GM18519 (cell line): Measurements from ENCODE around the gene ITGA7.

Experiments
- ATAC-seq: cut with Tn5 transposase; IDR thresholded peaks from one replicate; pipeline ENCODE4 v1.9.1; 2021; ENCODE audit warnings: mild to moderate bottlenecking, moderate library complexity; ENCODE audit not compliant: unreplicated experiment, low FRiP score

ITGA7 gene

DNA sequence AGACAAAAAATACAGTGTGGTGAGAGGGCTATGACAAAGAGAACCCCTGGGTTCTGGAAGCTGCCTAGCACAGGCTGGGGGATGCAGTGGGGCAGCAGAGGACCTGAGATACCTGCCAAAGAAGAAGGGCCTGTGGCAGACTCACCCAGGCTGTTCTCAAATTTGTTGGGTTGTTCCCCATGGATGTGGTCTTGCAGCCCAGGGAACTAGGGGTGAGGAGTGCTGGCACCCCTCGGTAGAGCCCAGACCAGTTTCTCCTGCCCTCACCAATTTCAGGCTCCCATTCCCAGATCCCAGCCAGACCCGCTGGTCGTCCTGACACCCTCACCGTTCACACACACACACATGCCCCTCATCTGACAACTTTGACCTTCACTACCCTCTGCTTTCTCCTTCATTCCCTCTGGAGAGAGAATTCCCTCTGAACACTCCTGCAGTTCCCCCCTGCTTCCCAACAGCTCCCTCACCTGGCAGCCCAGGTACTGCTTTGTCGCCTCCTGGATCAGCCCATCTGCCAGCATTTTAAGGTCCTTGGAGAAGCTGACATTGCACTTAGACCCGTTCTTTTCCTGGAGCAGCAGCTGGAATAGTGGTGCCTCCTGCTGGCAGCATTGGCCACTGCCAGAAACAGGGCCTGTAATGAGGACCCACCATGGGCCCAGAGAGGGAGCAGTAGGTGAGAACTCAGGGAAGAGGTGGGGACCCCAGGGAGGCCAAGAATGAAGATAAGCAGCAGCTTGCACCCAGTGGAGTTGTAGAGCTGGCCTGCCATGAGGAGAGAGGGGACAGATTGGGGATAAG, 29.3 kb upstream of the ITGA7 start:
- no peak for ATAC-seq

DNA sequence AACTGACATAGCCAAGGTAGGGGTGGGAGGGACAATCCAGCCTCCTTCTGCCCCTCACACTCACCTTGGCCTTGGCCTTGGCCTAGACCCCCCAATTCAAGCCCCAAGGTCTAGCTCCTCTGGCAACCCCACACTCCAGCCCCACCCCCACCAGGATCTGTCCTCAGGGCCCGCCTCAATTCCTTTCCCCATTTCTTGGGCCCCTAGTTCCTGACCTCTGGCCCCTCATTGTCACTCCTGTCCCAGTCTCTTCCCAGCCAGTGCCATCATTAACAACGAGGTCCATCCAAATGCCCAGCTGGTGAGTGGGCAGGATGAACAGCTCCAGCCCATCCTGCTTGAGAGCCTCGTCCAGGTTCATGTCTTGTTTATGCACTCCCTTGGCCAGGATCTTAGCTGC, 28.4 kb upstream of the ITGA7 start:
- no peak for ATAC-seq

DNA sequence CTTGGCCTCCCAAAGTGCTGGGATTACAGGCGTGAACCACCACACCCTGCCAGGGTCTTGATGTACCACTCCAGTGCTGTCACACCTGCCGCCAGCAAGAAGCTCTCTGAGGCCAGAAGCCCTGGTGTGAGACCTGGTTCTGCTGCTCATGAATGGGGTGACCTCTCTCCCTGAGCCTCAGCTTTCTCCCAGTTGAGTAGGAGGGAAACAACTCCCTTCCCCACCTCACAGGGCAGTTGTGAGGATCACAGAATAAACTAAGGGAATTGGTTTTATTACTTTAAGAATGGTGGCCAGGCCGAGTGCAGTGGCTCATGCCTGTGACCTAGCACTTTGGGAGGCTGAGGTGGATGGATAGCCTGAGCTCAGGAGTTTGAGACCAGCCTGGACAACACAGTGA, 26.9 kb upstream of the ITGA7 start:
- ATAC-seq, result no peak

DNA sequence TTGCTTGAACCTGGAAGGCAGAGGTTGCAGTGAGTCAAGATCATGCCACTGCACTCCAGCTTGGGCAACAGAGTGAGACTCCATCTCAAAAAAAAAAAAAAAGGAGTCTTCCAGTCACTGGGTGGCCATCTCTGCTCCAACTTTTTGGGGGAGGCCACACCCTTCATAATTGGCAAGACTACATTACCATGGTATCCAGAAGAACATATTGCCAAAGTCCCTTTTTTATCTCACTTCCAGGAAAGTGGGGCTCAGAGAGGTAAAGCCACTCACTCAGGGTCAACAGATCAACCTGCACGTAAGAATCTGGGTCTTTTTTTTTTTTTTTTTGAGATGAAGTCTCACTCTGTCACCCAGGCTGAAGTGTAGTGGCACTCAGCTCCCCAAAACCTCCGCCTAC, 26.2 kb upstream of the ITGA7 start:
- ATAC-seq, result no peak

DNA sequence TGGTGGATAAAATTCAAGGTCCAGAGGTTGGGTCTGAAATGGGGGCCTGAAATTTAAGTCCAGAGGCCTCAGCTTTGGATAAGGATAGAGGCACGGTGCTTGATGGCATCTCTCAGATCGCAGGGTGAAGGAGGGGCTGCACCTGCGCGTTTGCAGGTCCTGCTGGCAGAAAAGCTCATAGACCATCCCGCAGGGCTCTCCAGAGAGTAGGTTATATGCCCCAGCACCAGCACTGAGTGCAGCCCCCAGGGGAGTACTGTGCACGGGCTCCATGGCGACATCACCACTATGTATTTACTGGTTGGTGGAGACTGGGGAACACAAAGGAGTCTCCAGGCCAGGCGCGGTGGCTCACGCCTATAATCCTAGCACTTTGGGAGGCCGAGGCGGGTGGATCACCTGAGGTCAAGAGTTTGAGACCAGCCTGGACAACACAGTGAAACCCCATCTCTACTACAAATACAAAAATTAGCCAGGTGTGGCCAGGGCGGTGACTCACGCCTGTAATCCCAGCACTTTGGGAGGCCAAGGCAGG, 25.4 kb upstream of the ITGA7 start:
- no peak for ATAC-seq

DNA sequence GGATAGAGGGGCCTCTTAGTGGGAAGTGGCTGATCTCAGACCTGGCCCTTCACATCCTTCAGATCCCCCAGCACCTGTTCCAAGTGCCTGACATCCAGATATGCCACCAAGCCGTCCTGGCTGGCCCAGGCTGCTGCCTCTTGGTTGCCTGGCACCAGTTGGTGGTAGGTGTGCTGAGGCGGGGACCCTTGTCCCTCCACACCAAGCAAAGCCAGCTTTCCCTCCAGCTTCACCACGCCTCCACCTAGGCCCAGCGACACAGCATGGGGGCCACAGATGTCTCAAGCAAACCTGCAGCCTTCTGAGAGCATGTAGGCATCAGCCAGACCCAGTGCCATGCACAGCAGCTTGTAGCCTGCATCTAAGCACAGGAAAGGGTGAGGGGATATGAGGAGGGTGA, 24.6 kb upstream of the ITGA7 start:
- ATAC-seq, result no peak

DNA sequence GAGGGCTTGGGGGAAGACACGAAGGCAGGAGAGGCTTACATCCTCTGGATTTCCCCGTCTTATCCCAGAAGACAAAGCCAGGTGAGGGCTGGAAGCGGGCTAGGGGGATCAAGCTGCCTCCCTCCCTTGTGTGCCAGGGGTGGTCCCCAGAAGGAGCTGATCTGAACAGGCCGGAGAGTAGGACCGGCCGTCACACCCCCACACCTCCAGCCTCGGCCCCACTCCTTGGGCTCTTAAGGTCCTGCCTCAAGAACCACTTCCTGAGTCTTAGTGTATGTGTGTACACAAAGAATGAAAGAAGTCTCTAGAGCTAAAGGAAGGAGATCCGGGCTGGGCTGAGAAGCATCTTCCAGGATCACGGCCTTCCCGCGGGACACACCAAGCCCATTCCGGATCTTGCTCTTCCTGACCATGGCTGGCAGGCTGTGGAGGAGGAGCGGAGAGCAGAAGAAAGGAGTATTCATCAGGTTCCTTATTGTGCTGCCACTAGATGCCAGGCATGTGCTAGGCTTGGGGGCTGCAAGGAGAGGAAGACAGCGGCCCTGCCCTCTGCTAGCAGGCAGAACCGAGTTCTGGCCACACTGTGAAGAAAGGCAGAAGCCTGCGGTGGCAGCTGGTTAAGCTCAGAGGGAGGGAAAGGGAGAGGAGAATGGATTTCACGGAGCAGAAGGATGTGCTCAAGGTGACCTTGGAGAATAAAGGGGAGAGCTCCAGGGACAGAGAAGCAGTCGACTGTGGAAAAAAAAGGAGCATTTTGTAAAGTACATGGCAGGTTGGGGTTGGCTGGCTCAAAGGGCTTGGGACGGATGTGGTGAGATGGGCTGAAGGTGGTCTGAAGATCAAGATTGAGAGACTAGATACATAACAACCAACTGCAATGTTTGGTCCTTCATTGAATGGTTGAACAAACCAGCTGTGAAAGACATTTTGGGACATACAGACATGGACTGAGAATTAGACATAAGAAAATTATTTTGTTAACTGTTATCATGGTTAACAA, 22.4 kb upstream of the ITGA7 start:
- peak; percentile 32 for ATAC-seq

DNA sequence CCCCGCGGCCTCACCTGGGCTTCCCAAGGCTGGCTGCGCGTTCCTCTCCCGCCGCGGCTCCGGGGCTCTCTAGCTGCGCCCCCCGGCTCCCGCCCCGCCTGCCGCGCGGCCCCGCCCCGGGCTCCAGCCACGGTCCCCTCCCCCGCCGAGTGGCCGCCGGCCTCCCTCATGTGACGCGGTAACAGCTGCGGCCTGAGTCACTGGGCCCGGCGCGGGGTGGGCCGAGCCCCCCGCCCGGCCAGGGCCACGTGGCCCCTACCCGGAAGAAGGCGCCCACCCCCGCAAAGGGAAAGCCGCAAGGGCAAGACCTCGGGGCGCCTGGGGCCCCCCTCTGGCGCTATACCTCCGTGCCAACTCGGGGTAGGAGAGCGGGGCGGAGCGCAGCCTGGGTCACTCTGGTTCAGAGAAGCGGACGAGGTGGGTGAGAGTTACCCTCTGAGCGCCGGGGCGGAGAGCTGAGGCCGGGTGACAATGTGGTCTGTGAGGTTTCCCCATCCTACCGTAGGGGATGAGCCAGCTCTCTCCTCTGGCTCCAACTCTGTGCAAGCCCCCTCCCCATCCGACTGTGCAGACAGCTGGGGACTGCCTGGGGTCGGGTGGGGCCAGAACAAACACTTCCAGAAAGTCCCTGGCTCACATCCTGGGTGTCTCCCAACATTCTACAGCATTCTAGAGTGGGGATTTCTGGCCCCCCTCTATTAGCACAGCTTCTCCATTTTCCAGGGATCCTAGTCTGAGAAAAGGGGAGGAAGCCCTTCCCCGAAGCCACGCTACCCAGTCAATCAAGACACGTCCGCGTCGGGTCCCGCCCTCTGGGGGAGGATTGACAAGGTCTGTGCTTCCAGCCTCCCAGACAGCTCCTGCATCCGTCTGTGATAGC, 21.5 kb upstream of the ITGA7 start, which contains the start of gene CD63:
TSS of gene CD63 (minus strand) at position 71 of the 880 bp plus-strand sequence. CDS start 668 bp downstream, outside the sequence.
- peak; percentile 51 for ATAC-seq

DNA sequence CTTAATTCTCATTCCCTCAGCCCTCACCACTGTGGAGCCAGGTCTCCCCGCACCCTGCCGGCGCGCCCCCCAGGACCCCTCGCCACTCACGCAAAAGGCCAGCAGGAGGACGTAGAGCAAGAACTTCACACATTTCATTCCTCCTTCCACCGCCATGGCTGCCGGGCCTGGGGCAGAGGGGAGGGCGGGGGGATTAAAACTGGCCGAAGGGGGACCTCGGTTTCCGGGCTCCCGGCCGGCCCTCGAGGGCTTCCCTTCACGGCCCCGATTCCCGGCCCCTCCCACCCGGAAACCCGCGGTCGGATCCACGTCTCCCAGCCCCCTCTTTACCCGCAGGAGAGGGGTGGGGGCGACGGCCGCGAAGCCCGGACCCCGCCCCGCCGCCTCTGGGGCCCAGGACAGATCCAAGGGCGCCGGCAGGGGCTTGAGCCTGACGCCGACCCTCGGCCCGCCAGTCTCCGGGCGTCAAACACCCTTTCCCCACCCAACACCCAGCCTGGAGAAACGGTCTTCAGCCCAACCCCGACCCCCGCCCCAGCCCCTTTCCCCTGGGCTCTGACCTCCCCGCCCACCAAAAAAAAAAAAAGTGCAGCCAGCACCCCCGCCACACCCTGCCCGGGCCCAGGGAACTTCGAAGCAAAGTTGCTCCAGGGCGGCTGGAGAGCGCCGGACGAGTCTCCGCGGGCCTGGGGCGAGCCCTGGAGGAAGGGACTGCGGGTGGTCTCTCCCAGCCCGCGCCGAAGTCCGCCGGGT, 20.7 kb upstream of the ITGA7 start:
- peak; percentile 14 for ATAC-seq

DNA sequence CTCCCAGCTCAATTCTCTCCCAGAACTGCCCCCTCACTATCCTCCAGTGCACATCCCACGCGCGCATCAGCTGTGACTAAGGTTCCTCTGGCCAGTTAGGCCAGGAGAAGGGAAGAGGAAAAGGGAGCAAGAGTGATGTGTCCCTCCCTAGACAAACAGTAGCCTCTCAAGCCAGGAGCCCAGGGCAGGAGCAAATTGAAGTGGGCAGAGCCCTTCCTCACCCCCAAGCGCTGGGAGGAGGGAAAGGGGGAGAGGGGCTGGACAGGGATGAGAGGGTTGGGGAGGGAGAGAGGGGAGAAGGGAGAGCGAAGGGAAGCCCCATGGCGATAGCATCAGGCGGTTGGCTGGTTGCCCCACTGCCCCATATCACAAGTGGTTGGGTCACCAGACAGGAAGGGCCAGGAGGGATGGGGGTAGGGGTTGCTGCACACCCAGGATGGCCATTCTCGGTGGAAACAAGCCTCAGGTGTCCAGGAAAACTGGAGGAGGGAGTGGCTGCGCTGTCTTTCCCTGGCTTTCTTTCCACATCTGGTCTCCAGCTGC, 20.0 kb upstream of the ITGA7 start:
- ATAC-seq, result no peak

DNA sequence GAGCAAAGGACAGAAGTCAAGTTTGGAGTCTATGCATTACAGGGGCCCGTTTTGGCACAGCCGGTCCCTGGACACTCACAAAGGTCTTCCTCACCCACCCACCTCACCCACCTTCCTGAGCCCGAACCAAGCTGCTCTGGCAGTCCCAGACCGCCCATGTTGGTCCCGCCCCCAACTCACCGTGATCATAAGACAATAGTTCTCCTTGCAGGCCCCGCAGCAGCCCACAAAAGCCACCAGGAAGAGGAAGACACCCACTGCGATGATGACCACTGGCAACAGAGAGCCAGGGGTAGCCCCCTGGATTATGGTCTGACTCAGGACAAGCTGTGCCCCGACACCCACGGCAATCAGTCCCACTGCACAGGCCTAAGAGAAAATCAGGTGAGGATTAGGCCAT, 19.3 kb upstream of the ITGA7 start:
- no peak for ATAC-seq

DNA sequence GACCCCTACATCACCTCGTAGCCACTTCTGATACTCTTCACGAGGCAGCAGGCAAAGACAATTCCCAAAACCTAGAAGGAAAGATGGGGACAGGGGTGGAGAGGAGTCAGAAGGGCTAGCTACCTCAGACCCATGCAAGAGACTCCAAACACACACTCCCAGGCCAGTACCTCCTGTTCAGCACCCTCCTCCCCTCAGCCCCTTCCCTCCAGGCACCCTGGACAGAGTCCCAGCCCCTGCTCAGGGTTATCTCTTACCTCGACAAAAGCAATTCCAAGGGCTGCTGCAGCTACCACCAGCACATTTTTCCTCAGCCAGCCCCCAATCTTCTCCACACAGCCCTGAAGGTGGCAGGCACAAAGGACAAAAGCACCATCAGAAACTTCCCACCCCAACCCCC, 17.9 kb upstream of the ITGA7 start:
- no peak for ATAC-seq

DNA sequence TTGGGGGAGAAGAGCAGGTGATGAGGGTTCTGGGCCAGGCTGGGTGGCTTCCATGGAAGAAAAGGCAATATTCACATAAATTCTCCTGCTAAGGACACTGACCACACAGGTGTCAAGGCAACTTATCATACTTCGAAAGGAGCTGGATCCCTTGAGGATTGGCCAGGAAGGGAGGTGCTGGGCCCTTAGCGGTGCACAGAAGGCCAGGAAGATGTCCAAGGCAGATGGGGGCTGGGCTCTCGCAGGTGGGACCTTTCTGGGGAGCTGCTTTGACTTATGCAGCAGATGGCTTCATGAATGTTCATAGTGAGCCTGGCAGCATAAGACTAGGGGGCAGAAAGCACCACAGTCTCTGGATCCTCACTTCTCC, 17.2 kb upstream of the ITGA7 start:
- ATAC-seq, result no peak

DNA sequence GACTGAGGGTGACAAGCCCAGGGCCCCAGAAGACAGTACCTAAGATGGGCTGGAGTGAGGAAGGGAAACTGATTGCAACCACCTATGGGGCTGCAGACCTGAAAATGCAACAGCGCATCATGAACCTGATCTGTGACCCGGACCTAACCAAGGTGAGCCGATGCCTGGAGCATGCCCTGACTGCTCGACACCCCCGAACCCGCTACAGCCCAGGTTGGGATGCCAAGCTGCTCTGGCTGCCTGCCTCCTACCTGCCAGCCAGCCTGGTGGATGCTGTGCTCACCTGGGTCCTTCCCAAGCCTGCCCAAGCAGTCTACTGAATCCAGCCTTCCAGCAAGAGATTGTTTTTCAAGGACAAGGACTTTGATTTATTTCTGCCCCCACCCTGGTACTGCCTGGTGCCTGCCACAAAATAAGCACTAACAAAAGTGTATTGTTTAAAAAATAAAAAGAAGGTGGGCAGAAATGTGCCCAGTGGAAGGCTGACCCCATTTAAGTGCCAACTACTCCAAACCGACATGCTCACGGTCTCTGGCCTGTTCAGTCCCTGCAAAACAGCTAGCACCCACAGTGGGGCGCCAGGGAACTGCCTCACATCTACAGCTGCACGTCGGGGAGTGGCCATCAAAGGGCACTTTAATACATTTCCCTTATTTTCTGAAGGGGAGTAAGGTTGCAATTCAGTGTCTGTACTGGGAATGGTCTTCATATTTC, 16.7 kb upstream of the ITGA7 start:
- ATAC-seq, result no peak

DNA sequence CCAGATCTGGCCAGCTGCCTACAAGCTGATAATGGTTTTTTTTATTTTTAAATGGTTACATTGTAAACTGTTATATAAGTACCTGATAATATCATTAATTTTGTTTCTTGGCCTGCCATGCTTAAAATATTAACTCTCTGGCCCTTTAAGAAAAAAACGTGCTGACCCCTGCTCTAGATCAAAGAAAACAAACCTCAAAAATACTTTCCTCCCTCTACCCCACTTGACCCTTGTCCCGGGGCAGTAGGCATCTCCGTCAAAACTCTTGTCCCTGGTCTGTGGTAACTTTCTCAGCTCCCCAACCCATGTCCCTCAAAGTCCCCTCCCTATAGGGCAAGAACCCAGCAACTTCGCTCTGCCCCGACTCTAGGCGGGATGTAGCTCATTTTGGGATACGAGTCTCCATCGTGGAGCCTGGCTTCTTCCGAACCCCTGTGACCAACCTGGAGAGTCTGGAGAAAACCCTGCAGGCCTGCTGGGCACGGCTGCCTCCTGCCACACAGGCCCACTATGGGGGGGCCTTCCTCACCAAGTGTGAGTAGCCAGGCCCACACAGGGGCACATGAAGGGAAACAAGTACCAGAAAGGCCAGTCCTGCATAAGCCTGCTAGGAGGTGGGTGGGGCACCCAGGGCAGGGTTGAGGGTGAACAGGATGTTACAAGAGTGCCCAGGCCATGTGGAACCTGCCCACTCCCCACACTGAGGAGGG, 16.0 kb upstream of the ITGA7 start:
- ATAC-seq, result no peak

DNA sequence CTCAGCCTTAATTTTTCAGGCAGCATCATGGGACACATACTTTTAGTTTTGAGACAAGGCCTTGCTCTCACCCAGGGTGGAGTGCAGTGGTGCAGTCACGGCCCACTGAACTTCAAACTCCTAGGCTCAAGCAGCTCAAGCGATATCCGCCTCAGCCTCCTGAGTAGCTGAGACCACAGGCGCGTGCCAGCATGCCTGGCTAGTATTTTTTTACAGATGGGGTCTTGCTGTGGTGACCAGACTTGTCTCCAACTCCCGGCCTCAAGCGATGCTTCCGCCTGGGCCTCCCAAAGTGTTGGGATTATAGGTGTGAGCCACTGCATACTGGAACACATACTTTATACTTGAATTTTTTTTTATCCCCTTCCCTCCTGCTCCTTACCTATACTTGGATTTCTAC, 15.2 kb upstream of the ITGA7 start:
- no peak for ATAC-seq

DNA sequence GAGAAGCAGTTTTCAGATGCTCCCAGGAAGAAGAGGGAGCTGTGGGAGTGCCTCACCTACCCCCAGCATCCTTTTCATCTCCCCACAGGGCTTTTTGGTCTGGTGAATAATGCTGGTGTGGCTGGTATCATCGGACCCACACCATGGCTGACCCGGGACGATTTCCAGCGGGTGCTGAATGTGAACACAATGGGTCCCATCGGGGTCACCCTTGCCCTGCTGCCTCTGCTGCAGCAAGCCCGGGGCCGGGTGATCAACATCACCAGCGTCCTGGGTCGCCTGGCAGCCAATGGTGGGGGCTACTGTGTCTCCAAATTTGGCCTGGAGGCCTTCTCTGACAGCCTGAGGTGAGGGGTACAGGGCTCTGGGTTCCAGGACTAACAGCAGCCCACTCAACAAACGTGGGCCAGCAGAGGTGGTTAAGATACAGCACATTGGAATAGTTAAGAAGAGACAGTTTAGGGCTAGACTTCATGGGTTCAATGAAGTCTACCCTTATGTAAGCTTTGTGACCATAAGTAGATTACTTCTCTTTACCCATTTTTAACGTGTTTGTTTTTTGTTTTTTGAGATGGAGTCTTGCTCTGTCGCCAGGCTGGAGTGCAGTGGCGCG, 14.0 kb upstream of the ITGA7 start:
- ATAC-seq, result no peak
